Kidney (tissue), 14 donors: ENCODE measurements around the gene TMEM181. TPM values are rescaled to one million over a fixed set of nuclear protein-coding genes. Genes with fewer than 3 reads are reported as not detected.

Experiments
- DNase-seq, 5 donors: peaks; one replicate each; pipeline ENCODE4 v3.0.0-alpha.2; 2013 to 2020
- FAIRE-seq: peaks from 2 replicates; lab custom pipeline; 2012; peaks lifted over from hg19 to GRCh38; lab: Jason Lieb, UNC
- H3K27ac ChIP-seq, 2 donors: one replicate each; pipeline ENCODE4 v1.7.0; 2013; ENCODE audit warnings: low read depth in 2 of 2, low read length in 2 of 2, inconsistent platforms in 1 of 2
- H3K27me3 ChIP-seq: one replicate; pipeline ENCODE4 v1.7.1; 2013; ENCODE audit warnings: low read length, inconsistent platforms; ENCODE audit not compliant: control insufficient read depth, insufficient read depth
- H3K36me3 ChIP-seq, 3 donors: one replicate each; pipeline versions ENCODE4 v1.7.0 to v1.7.1; 2013; ENCODE audit warnings: low read length in 3 of 3, control low read depth in 1 of 3, inconsistent platforms in 1 of 3; ENCODE audit not compliant: insufficient read depth in 3 of 3, control insufficient read depth in 2 of 3
- H3K4me1 ChIP-seq, 3 donors: one replicate each; pipeline versions ENCODE4 v1.7.0 to v1.7.1; 2013; ENCODE audit warnings: low read length in 3 of 3, inconsistent platforms in 1 of 3, low read depth in 1 of 3; ENCODE audit not compliant: control insufficient read depth in 2 of 3, insufficient read depth in 2 of 3
- H3K4me3 ChIP-seq, 3 donors: one replicate each; pipeline versions ENCODE4 v1.7.0 to v1.8.1; 2013; ENCODE audit warnings: low read length in 3 of 3, control low read depth in 1 of 3, inconsistent platforms in 1 of 3
- H3K9ac ChIP-seq, 3 donors: one replicate each; pipeline versions ENCODE4 v1.7.0 to v1.7.1; 2013; ENCODE audit warnings: low read length in 3 of 3, control low read depth in 1 of 3, inconsistent platforms in 1 of 3
- H3K9me3 ChIP-seq, 3 donors: one replicate each; pipeline versions ENCODE4 v1.7.0 to v1.7.1; 2013; ENCODE audit warnings: low read length in 3 of 3, control low read depth in 1 of 3, inconsistent platforms in 1 of 3; ENCODE audit not compliant: control insufficient read depth in 2 of 3, insufficient read depth in 1 of 3
- intact Hi-C: fragments of 100-400 bp; cut with DNase I; formaldehyde crosslinking; loops from one replicate; pipeline ENCODE4 v1.11.1; 2022
- polyA plus RNA-seq: library from polyadenylated mRNA; stranded (reverse); fragments of 350-450 nt; fragmentation: Illumina TruSeq; extraction: RNeasy Lipid Tissue Mini Kit (QIAGEN cat#74804); gene quantifications from one replicate; pipeline ENCODE4 v1.2.3, GENCODE V29; 2014; ENCODE audit warnings: low read depth, low replicate concordance; ENCODE audit not compliant: insufficient read depth
- total RNA-seq: library from RNA; stranded (reverse); fragmentation: NEBNext Ultra II Directional; extraction: Animal tissue kit (Norgen Biotek cat#: 25700); gene quantifications from one replicate; pipeline ENCODE4 v1.2.1, GENCODE V29; 2021
- TF ChIP-seq, protein P1 (sequence below): IDR thresholded peaks from 3 replicates; pipeline ENCODE4 v1.5.1; 2012; ENCODE audit warnings: mild to moderate bottlenecking, moderate library complexity, borderline replicate concordance; ENCODE audit not compliant: insufficient read depth; ENCODE audit errors: extremely low read depth
- donor health status: control.
- donor health status: control.
- donor health status: control.
- donor health status: control.
- donor health status: control.
- donor health status: DM: yes; HTN: yes; CAD: no.
- donor health status: Normal renal cell carcinoma (clear cell type).

Gene TMEM181
- total and polyA plus RNA-seq, 2 donors from 2014 or later: 6.9 to 19.9 TPM

GRCh38 chr6:158633127-158633526, 73.2 kb downstream of the TMEM181 start:
- no peak overlapping the region for H3K9ac ChIP-seq
- H3K27ac ChIP-seq: no peak overlapping the region
- H3K4me3 ChIP-seq: no peak overlapping the region
- TF ChIP-seq, protein P1, sequence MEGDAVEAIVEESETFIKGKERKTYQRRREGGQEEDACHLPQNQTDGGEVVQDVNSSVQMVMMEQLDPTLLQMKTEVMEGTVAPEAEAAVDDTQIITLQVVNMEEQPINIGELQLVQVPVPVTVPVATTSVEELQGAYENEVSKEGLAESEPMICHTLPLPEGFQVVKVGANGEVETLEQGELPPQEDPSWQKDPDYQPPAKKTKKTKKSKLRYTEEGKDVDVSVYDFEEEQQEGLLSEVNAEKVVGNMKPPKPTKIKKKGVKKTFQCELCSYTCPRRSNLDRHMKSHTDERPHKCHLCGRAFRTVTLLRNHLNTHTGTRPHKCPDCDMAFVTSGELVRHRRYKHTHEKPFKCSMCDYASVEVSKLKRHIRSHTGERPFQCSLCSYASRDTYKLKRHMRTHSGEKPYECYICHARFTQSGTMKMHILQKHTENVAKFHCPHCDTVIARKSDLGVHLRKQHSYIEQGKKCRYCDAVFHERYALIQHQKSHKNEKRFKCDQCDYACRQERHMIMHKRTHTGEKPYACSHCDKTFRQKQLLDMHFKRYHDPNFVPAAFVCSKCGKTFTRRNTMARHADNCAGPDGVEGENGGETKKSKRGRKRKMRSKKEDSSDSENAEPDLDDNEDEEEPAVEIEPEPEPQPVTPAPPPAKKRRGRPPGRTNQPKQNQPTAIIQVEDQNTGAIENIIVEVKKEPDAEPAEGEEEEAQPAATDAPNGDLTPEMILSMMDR: no peak
- intact Hi-C loops: no loop called here
- H3K27me3 ChIP-seq: no peaks in the 10 kb centered on the region
- FAIRE-seq: no peak
- H3K36me3 ChIP-seq: peaks cover 4 to 27% (median 10%) of the 10 kb centered on the region in 3 donors
- DNase-seq: no peak
- H3K9me3 ChIP-seq: no peaks in the 10 kb centered on the region
- H3K4me1 ChIP-seq: peaks cover 0 to 7% (median 6%) of the 10 kb centered on the region in 3 donors

- no peak for FAIRE-seq
- no peak overlapping the region for H3K9ac ChIP-seq
- intact Hi-C loops: no loop called here
- no peaks in the 10 kb centered on the region for H3K27me3 ChIP-seq
- H3K4me1 ChIP-seq: peaks cover 0 to 8% (median 6%) of the 10 kb centered on the region in 3 donors
- peaks cover 4 to 27% (median 10%) of the 10 kb centered on the region in 3 donors for H3K36me3 ChIP-seq
- TF ChIP-seq, protein P1: no peak
- H3K9me3 ChIP-seq: no peaks in the 10 kb centered on the region
- no peak overlapping the region for H3K4me3 ChIP-seq
- no peak overlapping the region for H3K27ac ChIP-seq
- no peak for DNase-seq
Measured at GRCh38 chr6:158634695-158635426, 75.0 kb downstream of the TMEM181 start.

DNA sequence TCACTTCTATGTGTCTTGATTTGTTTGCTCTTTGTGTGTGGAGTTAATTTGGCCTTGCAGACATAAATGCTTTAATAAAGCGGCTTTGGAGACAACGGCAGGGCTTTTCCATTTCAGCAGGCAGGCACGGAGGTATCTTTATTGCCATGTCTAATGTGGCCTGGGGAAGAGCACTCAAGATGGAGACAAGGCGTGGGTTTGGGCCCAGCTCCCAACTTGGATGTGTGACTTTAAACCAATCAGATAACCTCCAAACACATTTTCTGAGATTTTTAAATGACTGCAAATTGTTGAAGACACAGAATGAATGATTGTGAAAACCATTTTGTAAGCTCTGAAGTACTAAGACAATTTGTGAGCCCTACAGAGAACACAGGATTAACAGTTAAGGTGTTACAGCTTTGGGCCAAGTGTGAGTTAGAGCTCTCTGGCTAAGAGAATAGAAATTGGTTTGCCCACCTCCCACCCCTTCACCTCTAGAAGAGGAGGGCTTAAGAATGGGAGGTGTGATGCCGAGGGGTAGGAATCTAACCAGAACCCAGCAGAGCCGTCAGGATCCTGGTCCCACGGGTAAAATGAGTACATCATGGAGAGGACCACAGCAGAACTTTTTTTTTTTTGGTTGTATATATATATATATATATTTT, 75.7 kb downstream of the TMEM181 start:
- peaks cover 4 to 29% (median 10%) of the 10 kb centered on the region in 3 donors for H3K36me3 ChIP-seq
- H3K9me3 ChIP-seq: no peaks in the 10 kb centered on the region
- H3K9ac ChIP-seq: no peak overlapping the region
- no peaks in the 10 kb centered on the region for H3K27me3 ChIP-seq
- DNase-seq: no peak
- no peak overlapping the region for H3K27ac ChIP-seq
- H3K4me1 ChIP-seq: peaks cover 0 to 12% (median 7%) of the 10 kb centered on the region in 3 donors
- TF ChIP-seq, protein P1: no peak
- FAIRE-seq: no peak
- intact Hi-C loops: no loop called here
- no peak overlapping the region for H3K4me3 ChIP-seq
